ENCODE results near the gene PPT2. TPM values are rescaled to one million over a fixed set of nuclear protein-coding genes. Genes with fewer than 3 reads are reported as not detected.

Gene PPT2
- total and polyA plus RNA-seq, 2 of the 13 experiments (the other 11 are each of a cell fraction or from before 2014, with no cell fraction given) = 39.2 to 61.8 TPM

GRCh38 chr6:32153564-32154513 lies at the start of gene PPT2 (continued):
- peak; percentile 45; the same call in 1 of the 2 replicates for TF ChIP-seq MNT (IDR thresholded peaks at IDR 0.05)
- 0 out of 2 replicates have a peak, but pooled peaks have one; percentile 21 for TF ChIP-seq FOXM1 (CRISPR knock-in tag; IDR thresholded peaks at IDR 0.05)
- peak; percentile 82; the same call in 1 of the 2 replicates for TF ChIP-seq HIC2 (CRISPR knock-in tag; IDR thresholded peaks at IDR 0.05; ENCODE audit: low read depth)
- peak; percentile 62; the same call in 1 of the 2 replicates for TF ChIP-seq KLF11 (CRISPR knock-in tag; IDR thresholded peaks at IDR 0.05)
- TF ChIP-seq MIXL1 (CRISPR knock-in tag; IDR thresholded peaks at IDR 0.05) = peak; percentile 45; the same call in 1 of the 2 replicates
- TF ChIP-seq JDP2 (CRISPR knock-in tag; IDR thresholded peaks at IDR 0.05; ENCODE audit: borderline replicate concordance) = no peak
- no peak for TF ChIP-seq GRHL1 (CRISPR knock-in tag; conservative IDR thresholded peaks at IDR 0.05)
- 0 out of 2 replicates have a peak, but pooled peaks have one; percentile 60 for TF ChIP-seq FOXO4 (CRISPR knock-in tag; conservative IDR thresholded peaks at IDR 0.05)
- TF ChIP-seq ZNF567 (CRISPR knock-in tag; IDR thresholded peaks at IDR 0.05; ENCODE audit: borderline replicate concordance) = peak; percentile 92; the same call in 1 of the 2 replicates
- TF ChIP-seq SMYD3 (CRISPR knock-in tag; IDR thresholded peaks at IDR 0.05) = 0 out of 2 replicates have a peak, but pooled peaks have one; percentile 41
- no peak for TF ChIP-seq PRMT3 (CRISPR knock-in tag; IDR thresholded peaks at IDR 0.05; ENCODE audit: borderline replicate concordance, low read depth)
- no peak; the same call in 1 of the 2 replicates for TF ChIP-seq UBTF (CRISPR knock-in tag; IDR thresholded peaks at IDR 0.05)
- no peak for TF ChIP-seq BRF2 (CRISPR knock-in tag; IDR thresholded peaks at IDR 0.05)
- TF ChIP-seq ZBTB20 (CRISPR knock-in tag; IDR thresholded peaks at IDR 0.05; ENCODE audit: borderline replicate concordance, low read depth) = no peak; the same call in 1 of the 2 replicates
